Activated naive CD4-positive, alpha-beta T cell treated with anti-CD3 and anti-CD28 coated beads, Interleukin-2, amount 10 ng/mL, durations not matched to agents 7 days and 5 days (primary cell): ENCODE data around the gene ARHGAP42.
"Not testable (repeated sequence)": the region's sequence is repeated elsewhere in the genome, so short reads cannot be mapped to it uniquely, and the experiment has no call there.

ENCODE experiments used
- CTCF ChIA-PET: fragments of 350-600 bp; sonication (Branson Sonifier 250); formaldehyde crosslinking; loops from one replicate; lab custom pipeline; 2021; ENCODE audit warnings: antibody characterized with exemption; lab: Charles Lee
- DNase-seq: peaks from one replicate; pipeline ENCODE4 v3.0.0-alpha.2; 2020
- H3K27ac Mint-ChIP-seq: one replicate; pipeline ENCODE4 v1.8.0; 2021; ENCODE audit warnings: mild to moderate bottlenecking, moderate library complexity, mixed read lengths
- H3K27me3 Mint-ChIP-seq: one replicate; pipeline ENCODE4 v1.8.0; 2021; ENCODE audit warnings: mild to moderate bottlenecking, mixed read lengths
- H3K36me3 Mint-ChIP-seq: one replicate; pipeline ENCODE4 v1.8.0; 2021; ENCODE audit warnings: mixed read lengths
- H3K4me1 Mint-ChIP-seq: one replicate; pipeline ENCODE4 v1.8.0; 2021; ENCODE audit warnings: mixed read lengths
- H3K4me3 Mint-ChIP-seq: one replicate; pipeline ENCODE4 v1.8.0; 2021; ENCODE audit warnings: mild to moderate bottlenecking, moderate library complexity, mixed read lengths
- H3K9me3 Mint-ChIP-seq: one replicate; pipeline ENCODE4 v1.8.0; 2021; ENCODE audit warnings: mixed read lengths

ARHGAP42 gene

DNA sequence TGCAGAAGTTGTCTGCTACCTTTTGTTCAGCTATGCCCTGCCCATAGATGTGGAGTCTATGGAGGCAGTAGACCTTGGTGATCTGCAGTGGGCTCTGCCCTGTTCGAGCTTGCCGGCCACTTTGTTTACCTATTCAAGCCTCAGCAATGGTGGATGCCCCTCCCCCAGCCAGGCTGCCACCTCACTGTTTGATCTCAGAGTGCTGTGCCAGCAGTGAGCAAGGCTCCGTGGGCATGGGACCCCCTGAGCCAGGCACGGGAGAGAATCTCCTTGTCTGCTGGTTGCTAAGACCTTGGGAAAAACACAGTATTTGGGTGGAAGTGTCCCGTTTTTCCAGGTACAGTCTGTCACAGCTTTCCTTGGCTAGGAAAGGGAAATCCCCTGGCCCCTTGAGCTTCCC lies 214.4 kb downstream of the ARHGAP42 start:
- H3K4me1 Mint-ChIP-seq, H3K27me3 Mint-ChIP-seq, CTCF ChIA-PET, DNase-seq, H3K9me3 Mint-ChIP-seq, H3K27ac Mint-ChIP-seq, H3K4me3 Mint-ChIP-seq, H3K36me3 Mint-ChIP-seq: not testable (repeated sequence)

- CTCF ChIA-PET: no interaction called here
- DNase-seq: no peak
- no peaks in the 10 kb centered on the region for H3K27me3 Mint-ChIP-seq
- H3K9me3 Mint-ChIP-seq: no peaks in the 10 kb centered on the region
- H3K27ac Mint-ChIP-seq: no peak overlapping the region
- H3K4me3 Mint-ChIP-seq: no peak overlapping the region
- no peaks in the 10 kb centered on the region for H3K36me3 Mint-ChIP-seq
- H3K4me1 Mint-ChIP-seq: no peaks in the 10 kb centered on the region
These were observed 215.5 kb downstream of the ARHGAP42 start for GRCh38 chr11:100902454-100903141.

GRCh38 chr11:100903284-100903683 lies 216.2 kb downstream of the ARHGAP42 start:
- H3K27ac Mint-ChIP-seq: no peak overlapping the region
- no peak overlapping the region for H3K4me3 Mint-ChIP-seq
- no peaks in the 10 kb centered on the region for H3K27me3 Mint-ChIP-seq

DNA sequence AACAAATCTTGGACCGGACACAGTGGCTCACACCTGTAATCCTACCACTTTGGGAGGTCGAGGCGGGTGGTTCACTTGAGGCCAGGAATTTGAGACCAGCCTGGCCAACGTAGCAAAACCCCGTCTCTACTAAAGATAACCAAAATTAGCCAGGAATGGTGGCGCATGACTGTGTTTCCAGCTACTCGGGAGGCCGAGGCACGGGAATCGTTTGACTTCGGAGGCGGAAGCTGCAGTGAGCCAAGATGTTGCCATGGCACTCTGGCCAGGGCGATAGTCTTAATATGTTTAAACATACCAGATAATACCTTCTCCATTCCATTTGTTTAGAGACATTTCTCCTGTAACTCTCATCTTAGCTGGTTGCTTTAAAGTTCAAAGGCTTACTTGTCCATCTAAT lies 218.6 kb downstream of the ARHGAP42 start:
- Mint-ChIP-seq H3K27ac (no peak overlapping the region), H3K4me1 (no peaks in the 10 kb centered on the region), H3K4me3 (no peak overlapping the region), H3K36me3 (no peaks in the 10 kb centered on the region), H3K9me3 (no peaks in the 10 kb centered on the region), H3K27me3 (no peaks in the 10 kb centered on the region)
- CTCF ChIA-PET: interaction anchor here (1.1 kb wide), 1 partner anchor 12 kb away, joined by 3 read pairs; no protein-coding TSS in a partner anchor
- DNase-seq: no peak

More at GRCh38 chr11:100903284-100903683, 216.2 kb downstream of the ARHGAP42 start:
- no peaks in the 10 kb centered on the region for H3K9me3 Mint-ChIP-seq
- no peaks in the 10 kb centered on the region for H3K36me3 Mint-ChIP-seq
- DNase-seq: no peak
- CTCF ChIA-PET: no interaction called here
- no peaks in the 10 kb centered on the region for H3K4me1 Mint-ChIP-seq

DNA sequence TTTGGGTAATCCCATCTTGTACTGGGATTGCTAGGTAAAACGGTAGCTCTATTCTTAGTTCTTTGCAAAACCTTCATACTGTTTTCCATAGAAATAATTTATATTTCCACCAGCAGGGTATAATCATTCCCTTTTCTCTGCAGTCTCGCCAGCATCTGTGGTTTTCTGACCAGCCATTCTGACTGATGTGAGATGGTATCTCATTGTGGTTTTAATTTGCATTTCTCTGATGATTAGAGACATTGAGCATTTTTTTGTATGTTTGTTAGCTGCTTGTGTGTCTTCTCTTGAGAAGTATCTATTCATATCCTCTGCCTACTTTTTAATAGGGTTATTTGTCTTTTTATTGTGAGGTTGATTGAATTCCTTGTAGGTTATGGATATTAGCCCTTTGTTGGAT lies 221.7 kb downstream of the ARHGAP42 start:
- Mint-ChIP-seq H3K36me3 (no peaks in the 10 kb centered on the region), H3K4me1 (no peaks in the 10 kb centered on the region), H3K4me3 (no peak overlapping the region), H3K9me3 (no peaks in the 10 kb centered on the region), H3K27ac (no peak overlapping the region), H3K27me3 (no peaks in the 10 kb centered on the region)
- CTCF ChIA-PET: no interaction called here
- no peak for DNase-seq

- no peak overlapping the region for H3K27ac Mint-ChIP-seq
- no peaks in the 10 kb centered on the region for H3K4me1 Mint-ChIP-seq
- H3K36me3 Mint-ChIP-seq: no peaks in the 10 kb centered on the region
- DNase-seq: no peak
- H3K27me3 Mint-ChIP-seq: no peaks in the 10 kb centered on the region
- CTCF ChIA-PET: no interaction called here
- H3K4me3 Mint-ChIP-seq: no peak overlapping the region
- H3K9me3 Mint-ChIP-seq: no peaks in the 10 kb centered on the region
These were observed 223.7 kb downstream of the ARHGAP42 start for GRCh38 chr11:100910808-100911207.

DNA sequence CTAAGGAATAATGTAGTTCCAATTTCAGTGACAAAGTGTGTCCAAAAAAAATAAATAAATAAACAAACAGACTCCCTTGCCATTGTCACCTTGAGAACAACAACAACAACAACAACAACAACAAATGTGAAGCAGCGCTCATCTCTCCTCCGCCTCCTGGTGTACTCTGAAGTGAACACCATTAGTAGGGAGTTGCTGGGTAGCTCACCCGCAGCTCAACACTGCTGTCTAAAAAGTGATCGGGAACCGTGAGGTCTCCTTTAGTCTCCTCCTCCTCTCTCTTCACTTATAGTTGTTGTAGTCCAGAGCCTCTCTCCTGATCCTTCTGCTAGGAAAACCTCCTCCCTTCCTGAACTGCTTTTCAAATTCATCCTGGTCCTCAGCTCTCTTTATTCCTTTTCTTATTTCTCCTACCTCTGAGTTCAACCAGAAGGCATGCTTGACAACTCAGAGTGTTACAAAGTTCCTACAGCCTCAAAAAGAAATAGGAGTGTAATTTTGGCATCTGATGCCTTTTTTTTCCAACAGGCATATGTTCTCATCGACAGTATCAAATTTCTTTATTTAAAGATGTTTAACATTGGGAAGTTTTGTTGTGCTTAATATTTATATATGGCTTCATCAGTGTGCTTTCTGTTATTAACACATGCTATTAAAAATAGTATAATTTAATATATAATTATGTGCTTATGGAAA lies 227.5 kb downstream of the ARHGAP42 start:
- Mint-ChIP-seq H3K36me3 (no peaks in the 10 kb centered on the region), H3K27me3 (no peaks in the 10 kb centered on the region), H3K4me3 (no peak overlapping the region), H3K27ac (no peak overlapping the region), H3K4me1 (no peaks in the 10 kb centered on the region), H3K9me3 (no peaks in the 10 kb centered on the region)
- CTCF ChIA-PET: no interaction called here
- no peak for DNase-seq

GRCh38 chr11:100918551-100919500 lies 231.7 kb downstream of the ARHGAP42 start:
- no peaks in the 10 kb centered on the region for H3K4me1 Mint-ChIP-seq

DNA sequence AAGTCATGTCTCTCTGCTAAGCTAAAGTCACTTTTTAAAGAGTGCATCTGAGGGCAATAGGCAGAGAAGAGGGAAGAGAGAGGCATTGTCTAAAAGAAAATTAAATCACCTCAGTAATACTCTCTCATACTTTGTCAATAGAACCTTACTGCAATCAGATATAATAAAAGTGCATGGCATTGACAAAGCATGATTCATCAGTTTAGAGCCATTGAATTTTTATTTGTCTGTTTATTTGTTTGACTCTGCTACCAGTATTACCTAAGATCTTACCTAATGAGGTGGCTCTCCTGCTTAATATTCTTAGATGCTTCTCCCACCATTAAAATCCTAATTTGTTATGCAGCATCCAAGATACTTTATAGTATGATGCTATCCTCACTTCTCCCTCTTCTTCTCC lies 233.5 kb downstream of the ARHGAP42 start:
- Mint-ChIP-seq H3K4me3 (no peak overlapping the region), H3K27ac (no peak overlapping the region), H3K27me3 (no peaks in the 10 kb centered on the region), H3K4me1 (no peaks in the 10 kb centered on the region), H3K9me3 (no peaks in the 10 kb centered on the region), H3K36me3 (no peaks in the 10 kb centered on the region)
- no peak for DNase-seq
- CTCF ChIA-PET: no interaction called here

More at GRCh38 chr11:100918551-100919500, 231.7 kb downstream of the ARHGAP42 start:
- CTCF ChIA-PET: interaction anchor here (0.8 kb wide), 1 partner anchor 12 kb away, joined by 3 read pairs; no protein-coding TSS in a partner anchor
- H3K9me3 Mint-ChIP-seq: no peaks in the 10 kb centered on the region
- no peaks in the 10 kb centered on the region for H3K36me3 Mint-ChIP-seq
- no peak overlapping the region for H3K4me3 Mint-ChIP-seq
- no peak overlapping the region for H3K27ac Mint-ChIP-seq
- H3K27me3 Mint-ChIP-seq: no peaks in the 10 kb centered on the region
- no peak for DNase-seq

GRCh38 chr11:100922121-100922520 lies 235.0 kb downstream of the ARHGAP42 start:
- H3K36me3 Mint-ChIP-seq: no peaks in the 10 kb centered on the region
- CTCF ChIA-PET: no interaction called here
- DNase-seq: no peak
- H3K4me3 Mint-ChIP-seq: no peak overlapping the region
- H3K9me3 Mint-ChIP-seq: no peaks in the 10 kb centered on the region
- H3K27ac Mint-ChIP-seq: no peak overlapping the region
- H3K4me1 Mint-ChIP-seq: no peaks in the 10 kb centered on the region
- H3K27me3 Mint-ChIP-seq: no peaks in the 10 kb centered on the region

DNA sequence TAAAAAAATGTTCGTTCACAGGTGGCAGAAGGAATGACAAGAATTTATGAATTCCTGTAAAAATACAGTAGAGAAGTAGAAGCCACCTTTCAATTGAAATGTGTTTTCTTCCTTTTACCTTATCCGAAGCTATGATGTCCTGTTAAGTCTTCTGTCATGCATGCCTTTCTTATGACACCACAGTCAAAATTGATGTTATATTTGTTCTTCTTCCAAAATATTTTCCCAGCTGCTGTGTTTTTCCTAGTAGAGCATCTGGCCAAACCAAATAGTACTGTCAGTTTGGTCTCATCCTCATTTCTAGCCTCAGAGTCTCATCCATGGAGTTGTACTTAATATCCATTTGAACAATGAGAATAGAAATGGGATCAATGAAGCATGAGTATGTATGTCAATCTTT lies 236.5 kb downstream of the ARHGAP42 start:
- no peak overlapping the region for H3K4me3 Mint-ChIP-seq
- no peaks in the 10 kb centered on the region for H3K9me3 Mint-ChIP-seq
- no peaks in the 10 kb centered on the region for H3K27me3 Mint-ChIP-seq
- CTCF ChIA-PET: interaction anchor here (0.7 kb wide), 1 partner anchor 461 kb away, joined by 3 read pairs; no protein-coding TSS in a partner anchor
- DNase-seq: no peak
- H3K36me3 Mint-ChIP-seq: no peaks in the 10 kb centered on the region
- H3K27ac Mint-ChIP-seq: no peak overlapping the region
- no peaks in the 10 kb centered on the region for H3K4me1 Mint-ChIP-seq

DNA sequence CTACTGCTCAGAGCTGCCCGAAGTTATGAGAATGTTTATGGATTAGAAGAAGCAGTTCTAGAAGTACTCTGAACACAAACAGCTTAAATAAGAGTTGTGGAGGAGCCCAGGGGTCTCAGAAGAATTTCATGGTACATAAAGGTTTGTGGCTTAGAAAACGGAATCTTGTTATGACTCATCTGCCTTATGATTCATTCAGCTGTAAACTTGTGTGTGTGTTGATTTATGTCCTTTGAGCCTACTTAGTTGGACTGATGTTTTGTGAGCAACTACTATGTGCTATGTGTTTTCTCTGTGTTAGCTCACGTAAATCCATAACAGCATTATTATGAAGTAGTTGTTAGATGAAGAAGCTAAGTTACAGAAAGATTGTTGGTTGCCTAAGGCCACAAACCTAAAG lies 238.8 kb downstream of the ARHGAP42 start:
- H3K4me1 Mint-ChIP-seq: no peaks in the 10 kb centered on the region
- CTCF ChIA-PET: no interaction called here
- no peaks in the 10 kb centered on the region for H3K36me3 Mint-ChIP-seq
- DNase-seq: no peak
- no peaks in the 10 kb centered on the region for H3K9me3 Mint-ChIP-seq
- no peaks in the 10 kb centered on the region for H3K27me3 Mint-ChIP-seq
- no peak overlapping the region for H3K4me3 Mint-ChIP-seq
- H3K27ac Mint-ChIP-seq: no peak overlapping the region

DNA sequence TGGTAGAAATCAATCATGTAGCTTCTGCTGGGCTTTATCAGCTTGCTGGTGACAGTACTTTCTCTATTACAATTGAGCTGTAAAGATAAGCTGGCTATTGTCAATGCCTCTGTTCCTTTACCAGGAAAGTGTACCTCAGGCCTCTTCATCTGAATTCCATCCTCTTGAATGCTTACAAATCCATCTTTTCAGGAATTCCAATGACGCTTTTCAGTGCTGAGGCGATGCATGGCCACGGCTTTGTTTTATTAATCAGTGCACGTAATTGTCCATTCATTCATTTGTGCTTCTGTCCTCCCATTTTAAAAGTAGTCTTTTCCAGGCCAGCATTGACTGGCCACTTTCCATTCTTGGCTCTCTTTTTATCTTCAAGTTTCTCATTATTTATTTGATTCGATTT lies 240.5 kb downstream of the ARHGAP42 start:
- no peak for DNase-seq
- H3K27ac Mint-ChIP-seq: no peak overlapping the region
- no peaks in the 10 kb centered on the region for H3K36me3 Mint-ChIP-seq
- no peaks in the 10 kb centered on the region for H3K27me3 Mint-ChIP-seq
- no peaks in the 10 kb centered on the region for H3K9me3 Mint-ChIP-seq
- CTCF ChIA-PET: interaction anchor here (1.3 kb wide), 1 partner anchor 351 kb away, joined by 6 read pairs; no protein-coding TSS in a partner anchor
- H3K4me3 Mint-ChIP-seq: no peak overlapping the region
- H3K4me1 Mint-ChIP-seq: no peaks in the 10 kb centered on the region

DNA sequence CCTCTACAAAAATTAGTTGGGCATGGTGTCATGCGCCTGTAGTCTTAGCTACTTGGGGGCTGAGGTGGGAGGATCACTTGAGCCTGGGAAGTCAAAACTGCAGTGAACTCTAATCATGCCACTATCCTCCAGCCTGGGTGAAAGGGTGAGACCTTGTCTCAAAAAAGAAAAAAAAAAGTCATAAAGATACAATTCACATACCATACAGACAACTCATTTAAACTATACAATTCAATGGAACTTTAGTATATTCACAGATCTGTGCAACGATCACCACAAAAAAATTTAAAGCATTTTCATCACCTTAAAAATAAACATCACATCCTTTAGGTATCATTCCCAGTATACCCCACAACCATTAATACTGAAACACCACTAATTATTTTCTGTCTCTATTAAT lies 241.3 kb downstream of the ARHGAP42 start:
- Mint-ChIP-seq H3K27me3 (no peaks in the 10 kb centered on the region), H3K4me1 (no peaks in the 10 kb centered on the region), H3K4me3 (no peak overlapping the region), H3K27ac (no peak overlapping the region), H3K36me3 (no peaks in the 10 kb centered on the region), H3K9me3 (no peaks in the 10 kb centered on the region)
- CTCF ChIA-PET: no interaction called here
- no peak for DNase-seq
